Astrocyte of the spinal cord (primary cell): ENCODE data around the gene SPON1.

Experiments used
- DNase-seq: peaks from one replicate; pipeline ENCODE4 v3.0.0; 2011; ENCODE audit warnings: low read depth, low spot score
- H3K4me3 ChIP-seq: 2 replicates; pipeline ENCODE4 v1.5.1; 2011; ENCODE audit warnings: low read depth, mild to moderate bottlenecking, low read length, moderate library complexity
- in situ Hi-C: cut with HindIII; loops from 2 replicates; pipeline ENCODE4 v1.10.0; 2017; ENCODE audit warnings: low sequenced_read_pairs
- TF ChIP-seq, protein P1 (sequence below): IDR thresholded peaks from 2 replicates; pipeline ENCODE4 v1.5.1; 2012; ENCODE audit warnings: low read depth, mild to moderate bottlenecking, low read length, inconsistent platforms

SPON1 gene

DNA sequence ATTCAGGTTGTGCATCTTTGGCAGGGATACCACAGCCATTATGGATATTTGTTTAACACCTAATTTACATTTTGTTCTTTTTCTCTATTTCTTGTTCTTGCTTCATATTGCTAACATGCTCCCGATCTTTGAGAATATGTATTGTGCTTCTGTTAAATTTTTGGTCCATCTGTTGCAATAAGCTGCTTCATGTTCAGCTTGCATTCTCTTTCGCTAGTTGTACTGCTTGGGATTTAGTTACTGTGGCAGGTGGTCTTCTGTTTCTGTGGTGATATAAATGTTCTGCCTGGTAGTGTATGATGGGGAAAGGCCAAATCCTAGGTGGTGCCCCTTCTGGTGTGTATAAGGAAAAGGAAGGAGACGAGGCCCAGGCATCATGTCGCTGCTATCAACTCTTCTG, 140.2 kb downstream of the SPON1 start:
- H3K4me3 ChIP-seq, result no peak overlapping the region
- in situ Hi-C loops, result no loop called here
- TF ChIP-seq, protein P1, sequence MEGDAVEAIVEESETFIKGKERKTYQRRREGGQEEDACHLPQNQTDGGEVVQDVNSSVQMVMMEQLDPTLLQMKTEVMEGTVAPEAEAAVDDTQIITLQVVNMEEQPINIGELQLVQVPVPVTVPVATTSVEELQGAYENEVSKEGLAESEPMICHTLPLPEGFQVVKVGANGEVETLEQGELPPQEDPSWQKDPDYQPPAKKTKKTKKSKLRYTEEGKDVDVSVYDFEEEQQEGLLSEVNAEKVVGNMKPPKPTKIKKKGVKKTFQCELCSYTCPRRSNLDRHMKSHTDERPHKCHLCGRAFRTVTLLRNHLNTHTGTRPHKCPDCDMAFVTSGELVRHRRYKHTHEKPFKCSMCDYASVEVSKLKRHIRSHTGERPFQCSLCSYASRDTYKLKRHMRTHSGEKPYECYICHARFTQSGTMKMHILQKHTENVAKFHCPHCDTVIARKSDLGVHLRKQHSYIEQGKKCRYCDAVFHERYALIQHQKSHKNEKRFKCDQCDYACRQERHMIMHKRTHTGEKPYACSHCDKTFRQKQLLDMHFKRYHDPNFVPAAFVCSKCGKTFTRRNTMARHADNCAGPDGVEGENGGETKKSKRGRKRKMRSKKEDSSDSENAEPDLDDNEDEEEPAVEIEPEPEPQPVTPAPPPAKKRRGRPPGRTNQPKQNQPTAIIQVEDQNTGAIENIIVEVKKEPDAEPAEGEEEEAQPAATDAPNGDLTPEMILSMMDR, result no peak
- no peak for DNase-seq

DNA sequence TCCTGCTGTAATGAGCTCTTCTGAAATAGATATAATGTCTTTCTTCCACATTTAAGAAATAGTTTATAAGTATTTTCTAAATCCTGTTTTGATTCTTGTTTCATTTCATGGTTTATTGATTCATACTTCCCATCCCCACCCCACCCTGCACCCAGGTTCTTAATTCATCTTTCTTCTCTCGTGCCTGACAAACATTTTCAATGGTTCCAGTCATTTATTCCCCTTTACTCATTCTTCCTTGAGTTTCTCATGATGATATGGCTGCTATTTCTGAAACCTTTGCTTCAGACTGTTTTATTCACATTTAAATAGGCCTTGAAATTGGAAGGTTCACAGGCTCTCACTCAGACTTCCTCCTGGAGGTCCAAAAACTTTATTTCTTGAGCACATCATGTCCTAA, 142.9 kb downstream of the SPON1 start:
- in situ Hi-C loops, result no loop called here
- DNase-seq, result no peak
- no peak overlapping the region for H3K4me3 ChIP-seq
- TF ChIP-seq, protein P1, result no peak

DNA sequence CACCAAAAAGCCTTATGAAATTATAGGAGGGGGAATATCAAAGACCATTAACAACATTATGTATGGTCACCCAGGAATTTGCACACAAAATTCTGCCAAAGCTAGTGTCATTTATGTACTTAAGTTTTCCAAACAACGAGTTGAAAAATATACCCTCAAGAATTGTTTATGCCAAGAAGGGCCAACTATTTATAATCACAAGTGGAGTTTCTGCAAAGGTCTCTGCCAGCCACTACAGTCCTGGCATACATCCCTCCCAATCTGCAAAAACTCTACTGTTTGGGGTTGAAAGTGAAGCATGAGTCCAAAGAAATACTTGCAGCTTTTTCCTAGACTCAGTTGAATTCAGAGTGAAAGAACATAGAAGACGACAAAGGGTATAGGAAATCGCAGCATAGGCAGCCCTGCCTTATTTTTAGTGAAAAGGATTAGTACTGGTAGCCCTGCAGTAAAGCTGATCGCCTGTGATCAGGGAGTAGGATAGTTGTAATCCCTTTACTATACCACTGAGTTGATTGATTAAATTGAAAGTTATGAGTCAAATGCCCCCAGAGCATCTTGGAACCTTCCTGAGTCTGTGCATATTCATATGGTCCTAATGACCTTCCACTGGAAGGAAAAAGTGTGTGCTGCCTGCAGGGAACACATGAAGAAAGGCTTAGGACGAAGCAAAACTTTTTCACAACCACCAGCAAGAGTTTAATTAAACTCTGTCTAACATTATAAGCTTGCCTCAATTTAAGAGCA, 144.0 kb downstream of the SPON1 start:
- no peak overlapping the region for H3K4me3 ChIP-seq
- TF ChIP-seq, protein P1, result no peak
- in situ Hi-C loops, result no loop called here
- DNase-seq, result no peak

DNA sequence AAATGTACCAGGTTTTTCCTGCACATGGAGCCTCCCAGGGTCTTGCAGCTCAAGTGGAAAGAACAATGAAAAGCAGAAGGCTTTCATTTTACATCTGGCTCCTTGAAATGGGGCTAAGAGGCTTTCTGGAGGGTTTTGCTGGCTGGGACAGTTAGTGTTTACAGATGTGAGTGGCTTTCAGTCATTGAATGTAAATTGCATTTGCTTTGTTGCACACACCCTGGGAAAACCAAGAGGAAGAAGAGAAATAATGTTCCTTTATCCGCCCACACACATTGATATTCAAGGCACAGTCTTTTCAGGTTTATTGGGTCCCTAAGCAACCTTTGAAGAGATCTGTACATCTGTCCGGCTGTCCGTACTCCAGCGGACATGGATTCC, 144.5 kb downstream of the SPON1 start:
- TF ChIP-seq, protein P1, result no peak

DNA sequence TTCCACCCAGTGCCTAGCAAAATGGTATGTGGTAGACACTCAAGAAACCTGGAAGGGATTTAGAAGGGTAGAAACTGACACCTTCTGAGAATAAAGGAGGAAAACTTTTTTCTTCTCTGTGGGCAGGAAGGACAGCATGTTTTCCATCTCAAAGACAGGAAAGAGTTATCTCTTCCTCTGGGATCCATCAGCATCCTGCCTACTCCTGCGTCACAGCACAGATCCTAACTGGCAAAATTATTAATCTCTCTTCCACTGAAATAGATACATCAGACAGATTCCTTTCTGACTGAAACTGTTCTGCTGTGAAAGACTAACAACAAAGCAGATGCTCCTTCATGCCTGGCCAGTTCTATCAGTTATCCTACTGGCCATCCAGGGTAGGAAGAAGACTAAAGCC, 147.2 kb downstream of the SPON1 start:
- H3K4me3 ChIP-seq, result no peak overlapping the region
- in situ Hi-C loops, result no loop called here
- TF ChIP-seq, protein P1, result no peak
- DNase-seq, result no peak

More for the DNA sequence above, 144.5 kb downstream of the SPON1 start:
- DNase-seq, result no peak
- in situ Hi-C loops, result no loop called here
- H3K4me3 ChIP-seq, result no peak overlapping the region

DNA sequence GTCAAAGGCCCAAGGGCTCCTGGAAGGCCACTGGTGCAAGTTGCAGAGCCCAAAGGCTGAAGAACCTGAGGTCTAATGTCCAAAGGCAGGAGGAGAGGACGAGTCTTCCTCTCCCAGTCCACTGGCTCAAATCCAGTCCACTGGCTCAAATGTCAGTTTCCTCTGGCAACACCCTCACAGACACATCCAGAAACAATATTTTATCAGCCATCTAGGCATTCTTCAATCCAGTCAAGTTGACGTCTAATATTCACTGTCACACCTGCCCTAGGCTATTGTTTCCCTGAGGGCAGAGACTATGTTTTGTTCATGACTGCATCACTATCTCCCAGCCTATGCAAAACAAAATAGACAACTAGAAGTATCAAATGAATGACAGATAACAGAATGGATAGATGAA, 148.1 kb downstream of the SPON1 start:
- no peak for DNase-seq
- no peak overlapping the region for H3K4me3 ChIP-seq
- TF ChIP-seq, protein P1, result no peak
- in situ Hi-C loops, result no loop called here

DNA sequence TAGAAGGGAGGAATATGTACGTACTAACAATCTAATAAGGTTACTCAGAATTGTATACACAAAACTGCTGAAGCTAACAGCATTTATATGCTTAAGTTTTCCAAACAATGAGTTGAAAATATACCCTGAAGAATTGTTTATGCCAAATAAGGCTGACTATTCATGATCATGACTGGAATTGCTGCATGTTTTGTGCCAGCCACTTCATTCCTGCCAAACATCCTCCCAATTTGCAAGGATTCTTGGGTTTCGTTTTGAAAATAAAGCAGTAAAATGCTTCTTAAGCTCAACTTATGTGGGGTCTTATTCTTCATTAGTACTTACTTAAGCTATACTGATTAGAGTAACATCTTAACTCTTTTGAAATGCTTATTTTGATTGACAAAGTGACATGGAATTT, 149.0 kb downstream of the SPON1 start:
- TF ChIP-seq, protein P1, result no peak
- in situ Hi-C loops, result no loop called here
- DNase-seq, result no peak

More for the DNA sequence above, 149.0 kb downstream of the SPON1 start:
- no peak overlapping the region for H3K4me3 ChIP-seq
